K562 (cell line): Measurements from ENCODE around the gene ADGRA1. TPM values are rescaled to one million over a fixed set of nuclear protein-coding genes. Genes with fewer than 3 reads are reported as not detected.
A peak's percentile ranks its signal among the peaks of the same experiment; 100 is the strongest.

ENCODE experiments used
- ATAC-seq: fragments of 200-7000 bp; cut with Tn5 transposase; 3 replicates; pipeline ENCODE4 v1.9.1; 2020; ENCODE audit warnings: moderate library complexity
- BruUV-seq: library from RNA; stranded (reverse); fragments of 400-500 nt; replicated peaks from 2 replicates; lab custom pipeline; 2021; lab: Mats Ljungman, UMichigan
- CTCF ChIA-PET: fragments of 300-600 bp; formaldehyde crosslinking; extraction: SDS; loops from one replicate; lab custom pipeline; 2021; ENCODE audit warnings: low intra/inter-chr PET ratio; lab: Yijun Ruan, JAX
- POLR2A ChIA-PET: fragments of 300-600, 350-650 bp; sonication (Branson Sonifier 250); formaldehyde crosslinking; extraction: SDS; loops from one replicate; lab custom pipeline; 2021; ENCODE audit warnings: antibody characterized with exemption, inconsistent platforms; lab: Yijun Ruan, JAX
- DNase-seq, 4 experiments: peaks; one replicate each; pipeline versions ENCODE4 v3.0.0 to v3.0.0-alpha.2; 2011 to 2018; ENCODE audit warnings: low spot score in 3 of 4, mixed read lengths in 3 of 4; ENCODE audit errors: extremely low read depth in 1 of 4
- FAIRE-seq: peaks from 2 replicates; lab custom pipeline; 2011; peaks lifted over from hg19 to GRCh38; lab: Jason Lieb, UNC
- H2AFZ ChIP-seq: 2 replicates; pipeline ENCODE4 v1.6.0; 2011; ENCODE audit warnings: low read depth, low read length, control low read depth, inconsistent platforms
- H3K27ac ChIP-seq: fragments of 200-600 bp; 3 replicates; pipeline ENCODE4 v1.8.0; 2011; ENCODE audit warnings: low read depth, mild to moderate bottlenecking, control low read depth, inconsistent platforms, low read length, moderate library complexity, mixed read lengths; ENCODE audit errors: extremely low read depth
- H3K27me3 ChIP-seq, 2 experiments: fragments of 300-600 bp in 1 of 2; 2 replicates in 1 of 2; 3 replicates in 1 of 2; pipeline versions ENCODE4 v1.6.0 to v1.8.0; 2011; ENCODE audit warnings: inconsistent platforms in 2 of 2, low read length in 2 of 2, mild to moderate bottlenecking in 1 of 2, mixed read lengths in 1 of 2, moderate library complexity in 1 of 2; ENCODE audit not compliant: control insufficient read depth in 2 of 2, insufficient read depth in 2 of 2
- H3K36me3 ChIP-seq: fragments of 300-600 bp; 3 replicates; pipeline ENCODE4 v1.8.0; 2011; ENCODE audit warnings: mild to moderate bottlenecking, low read length, inconsistent platforms; ENCODE audit not compliant: control insufficient read depth, insufficient read depth
- H3K4me1 ChIP-seq, 2 experiments: fragments of 200-600 bp in 1 of 2; replicated peaks in 1 of 2; 2 replicates in 1 of 2; 3 replicates in 1 of 2; pipeline versions ENCODE4 v1.5.1 to v1.8.0; 2011; ENCODE audit warnings: inconsistent platforms in 2 of 2, low read length in 2 of 2, mild to moderate bottlenecking in 1 of 2, mixed read lengths in 1 of 2, moderate library complexity in 1 of 2; ENCODE audit not compliant: control insufficient read depth in 2 of 2, insufficient read depth in 2 of 2
- H3K4me2 ChIP-seq: 2 replicates; pipeline ENCODE4 v1.6.1; 2011; ENCODE audit warnings: low read length, control low read depth, inconsistent platforms, mixed read lengths; ENCODE audit not compliant: insufficient read depth
- H3K4me3 ChIP-seq: fragments of 200-600 bp; sonication (generic), shearing (Covaris generic); 2 replicates; pipeline ENCODE4 v1.5.1; 2016; ENCODE audit warnings: control low read depth, inconsistent platforms
- H3K79me2 ChIP-seq: fragments of 200-600 bp; 3 replicates; pipeline ENCODE4 v1.8.0; 2011; ENCODE audit warnings: low read length, inconsistent platforms; ENCODE audit not compliant: control insufficient read depth, insufficient read depth
- H3K9ac ChIP-seq, 2 experiments: 2 replicates each; pipeline versions ENCODE4 v1.6.0 to v1.6.1; 2011; ENCODE audit warnings: low read depth in 2 of 2, low read length in 2 of 2, control low read depth in 1 of 2, inconsistent platforms in 1 of 2, mild to moderate bottlenecking in 1 of 2, mixed read lengths in 1 of 2; ENCODE audit not compliant: insufficient read depth in 1 of 2
- H3K9me1 ChIP-seq: one replicate; pipeline ENCODE4 v1.6.0; 2011; ENCODE audit warnings: inconsistent platforms, mild to moderate bottlenecking, low read length, moderate library complexity; ENCODE audit not compliant: control insufficient read depth, insufficient read depth
- H3K9me3 ChIP-seq: replicated peaks from 2 replicates; pipeline ENCODE4 v1.5.1; 2011; ENCODE audit warnings: low read depth, low read length, inconsistent platforms; ENCODE audit not compliant: control insufficient read depth, insufficient read depth
- H4K20me1 ChIP-seq: replicated peaks from 2 replicates; pipeline ENCODE4 v1.6.1; 2011; ENCODE audit warnings: low read length, inconsistent platforms, mixed read lengths; ENCODE audit not compliant: control insufficient read depth, insufficient read depth
- GATAD2A ChIP-seq: fragments of 450-650 bp; IDR thresholded peaks from 2 replicates; pipeline ENCODE4 v1.6.1; 2017
- HEY1 ChIP-seq: fragments of 250-450 bp; sonication (Bioruptor Pico); IDR thresholded peaks from 2 replicates; pipeline ENCODE4 v1.5.0; 2020; ENCODE audit warnings: mild to moderate bottlenecking, moderate library complexity, borderline replicate concordance
- MTA1 ChIP-seq: fragments of 450-650 bp; IDR thresholded peaks from 2 replicates; pipeline ENCODE4 v1.6.1; 2017; ENCODE audit warnings: borderline replicate concordance
- NFIX ChIP-seq: fragments of 250-450 bp; sonication (Bioruptor Pico); IDR thresholded peaks from 2 replicates; pipeline ENCODE4 v1.4.0; 2020; ENCODE audit warnings: low read depth, mild to moderate bottlenecking, moderate library complexity
- SRSF3 ChIP-seq: fragments of 200-400 bp; formaldehyde crosslinking; IDR thresholded peaks from 2 replicates; pipeline ENCODE4 v1.6.1; 2016; ENCODE audit warnings: mild to moderate bottlenecking, low read length, moderate library complexity; ENCODE audit not compliant: insufficient read depth
- TEAD2 ChIP-seq: fragments of 450-650 bp; IDR thresholded peaks from 2 replicates; pipeline ENCODE4 v1.6.1; 2016; ENCODE audit warnings: missing genetic modification characterization, control low read depth, missing compliant biosample characterization
- ZFP30 ChIP-seq: fragments of 250-450 bp; sonication (Bioruptor Pico); IDR thresholded peaks from 2 replicates; pipeline ENCODE4 v1.8.0; 2022; ENCODE audit warnings: moderate library complexity, mild to moderate bottlenecking, inconsistent platforms, borderline replicate concordance
- ZNF263 ChIP-seq: sonication (generic); formaldehyde crosslinking; IDR thresholded peaks from 2 replicates; pipeline ENCODE4 v1.8.0; 2022; ENCODE audit warnings: mild to moderate bottlenecking, missing genetic modification reagents, borderline replicate concordance
- ZNF644 ChIP-seq: fragments of 200-800 bp; sonication (Bioruptor generic); IDR thresholded peaks from 2 replicates; pipeline ENCODE4 v1.6.1; 2016; ENCODE audit warnings: low read depth, missing genetic modification characterization, missing compliant biosample characterization
- WGBS: fragments of 100-300 bp; shearing (Covaris generic); methylation state at CpG from one replicate; pipeline ENCODE4 v1.1.6; 2016; ENCODE audit warnings: low coverage, mixed read lengths; ENCODE audit not compliant: insufficient coverage; ENCODE audit errors: missing lambda C conversion rate; 5-methylcytosine and 5-hydroxymethylcytosine counted together
- in situ Hi-C: fragments of 300-500 bp; cut with MboI; formaldehyde crosslinking; loops from 4 replicates; pipeline ENCODE4 v1.15.0; 2018; ENCODE audit warnings: inconsistent platforms, mixed read lengths
- intact Hi-C: fragments of 100-400 bp; cut with micrococcal nuclease; formaldehyde crosslinking; loops from 2 replicates; pipeline ENCODE4 v1.14.2; 2022
- polyA plus RNA-seq, 8 experiments: library from polyadenylated mRNA; depleted of rRNA in 4 of 8; stranded (reverse) in 5 of 8; unstranded in 3 of 8; fragments of >200 nt; fragmentation: Nextera tagmentation in 2 of 8; fragmentation: Illumina TruSeq in 1 of 8; extraction: Ambion mirVana in 2 of 8; extraction: Trizol in 1 of 8; gene quantifications; 2 replicates each; pipeline versions ENCODE4 v1.2.1 to v1.2.3, GENCODE V29; 2011 to 2014; ENCODE audit warnings: inconsistent platforms in 1 of 8, missing spikeins in 1 of 8
- total RNA-seq, 7 experiments: library from RNA; depleted of rRNA in 6 of 7; stranded (reverse); fragments of >200 nt in 6 of 7; fragmentation: Illumina TruSeq in 2 of 7; extraction: Trizol in 2 of 7; gene quantifications; 2 replicates each; pipeline versions ENCODE4 v1.2.1 to v1.2.3, GENCODE V29; 2011 to 2021; ENCODE audit warnings: low replicate concordance in 1 of 7
- TF ChIP-seq, protein P1 (sequence below): sonication (generic); formaldehyde crosslinking; IDR thresholded peaks from 2 replicates; pipeline ENCODE4 v1.8.0; 2023; ENCODE audit warnings: missing genetic modification reagents, mild to moderate bottlenecking, borderline replicate concordance
- TF ChIP-seq, protein P2 (sequence below): sonication (generic); formaldehyde crosslinking; IDR thresholded peaks from 2 replicates; pipeline ENCODE4 v1.9.0; 2022; ENCODE audit warnings: mild to moderate bottlenecking, missing genetic modification reagents

Gene ADGRA1
- total and polyA plus RNA-seq, 9 of the 15 experiments (the other 6 are each of a cell fraction or from before 2014, with no cell fraction given): not detected

DNA sequence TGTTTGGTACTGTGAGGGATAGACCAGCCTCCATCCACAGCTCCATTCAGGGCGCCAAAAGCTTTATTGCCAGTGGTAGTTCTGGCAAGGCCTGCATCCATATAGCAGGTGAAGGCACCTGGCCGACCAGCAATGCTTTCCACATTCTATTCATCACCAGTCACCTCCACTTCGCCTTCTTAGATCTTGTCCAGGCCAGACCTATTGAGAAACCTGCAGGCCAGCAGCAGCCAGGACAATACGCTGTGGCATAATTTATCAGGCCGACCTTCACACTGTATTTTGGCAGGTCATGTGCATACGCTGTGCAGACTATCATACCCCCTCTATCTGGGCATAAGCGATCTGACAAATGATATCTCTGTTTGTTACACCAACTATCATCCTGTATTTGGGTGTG lies 57.0 kb downstream of the ADGRA1 start:
- ATAC-seq (no peak), FAIRE-seq (no peak), DNase-seq (no peak)
- Histone ChIP-seq H3K79me2 (no peaks in the 10 kb centered on the region), H3K27ac (no peak overlapping the region), H4K20me1 (no peaks in the 10 kb centered on the region), H3K4me3 (no peak overlapping the region), H3K9me3 (no peaks in the 10 kb centered on the region), H3K9me1 (no peaks in the 10 kb centered on the region), H3K36me3 (no peaks in the 10 kb centered on the region), H3K27me3 (peaks cover 0 to 16% of the 10 kb centered on the region in 2 experiments; a peak in 2 of 5 replicates), H3K9ac (no peak overlapping the region), H2AFZ (no peak overlapping the region), H3K4me1 (peaks cover 10 to 26% of the 10 kb centered on the region in 2 experiments; a peak in 4 of 5 replicates), H3K4me2 (0 out of 2 replicates have a peak overlapping the region, but pooled peaks have one; percentile 18)
- in situ Hi-C loops (loop anchor here (5.0 kb wide), 2 partner anchors 103 to 163 kb away; partner anchors contain the start of genes TUBGCP2 and ZNF511), intact Hi-C loops (loop anchor here (1.0 to 5.0 kb wide), 2 partner anchors 103 to 161 kb away; no protein-coding TSS in a partner anchor)
- BruUV-seq: no TSS peak
- CTCF ChIA-PET: no interaction called here
- 54% methylated on average over 6 of the region's 7 CpGs for WGBS
- TF ChIP-seq ZNF644 (no peak), ZFP30 (CRISPR knock-in tag) (no peak), ZNF263 (CRISPR knock-in tag) (no peak), HEY1 (CRISPR knock-in tag) (no peak), SRSF3 (no peak), TEAD2 (tag) (no peak), GATAD2A (no peak), MTA1 (no peak), NFIX (CRISPR knock-in tag) (no peak)
- TF ChIP-seq, protein P1, sequence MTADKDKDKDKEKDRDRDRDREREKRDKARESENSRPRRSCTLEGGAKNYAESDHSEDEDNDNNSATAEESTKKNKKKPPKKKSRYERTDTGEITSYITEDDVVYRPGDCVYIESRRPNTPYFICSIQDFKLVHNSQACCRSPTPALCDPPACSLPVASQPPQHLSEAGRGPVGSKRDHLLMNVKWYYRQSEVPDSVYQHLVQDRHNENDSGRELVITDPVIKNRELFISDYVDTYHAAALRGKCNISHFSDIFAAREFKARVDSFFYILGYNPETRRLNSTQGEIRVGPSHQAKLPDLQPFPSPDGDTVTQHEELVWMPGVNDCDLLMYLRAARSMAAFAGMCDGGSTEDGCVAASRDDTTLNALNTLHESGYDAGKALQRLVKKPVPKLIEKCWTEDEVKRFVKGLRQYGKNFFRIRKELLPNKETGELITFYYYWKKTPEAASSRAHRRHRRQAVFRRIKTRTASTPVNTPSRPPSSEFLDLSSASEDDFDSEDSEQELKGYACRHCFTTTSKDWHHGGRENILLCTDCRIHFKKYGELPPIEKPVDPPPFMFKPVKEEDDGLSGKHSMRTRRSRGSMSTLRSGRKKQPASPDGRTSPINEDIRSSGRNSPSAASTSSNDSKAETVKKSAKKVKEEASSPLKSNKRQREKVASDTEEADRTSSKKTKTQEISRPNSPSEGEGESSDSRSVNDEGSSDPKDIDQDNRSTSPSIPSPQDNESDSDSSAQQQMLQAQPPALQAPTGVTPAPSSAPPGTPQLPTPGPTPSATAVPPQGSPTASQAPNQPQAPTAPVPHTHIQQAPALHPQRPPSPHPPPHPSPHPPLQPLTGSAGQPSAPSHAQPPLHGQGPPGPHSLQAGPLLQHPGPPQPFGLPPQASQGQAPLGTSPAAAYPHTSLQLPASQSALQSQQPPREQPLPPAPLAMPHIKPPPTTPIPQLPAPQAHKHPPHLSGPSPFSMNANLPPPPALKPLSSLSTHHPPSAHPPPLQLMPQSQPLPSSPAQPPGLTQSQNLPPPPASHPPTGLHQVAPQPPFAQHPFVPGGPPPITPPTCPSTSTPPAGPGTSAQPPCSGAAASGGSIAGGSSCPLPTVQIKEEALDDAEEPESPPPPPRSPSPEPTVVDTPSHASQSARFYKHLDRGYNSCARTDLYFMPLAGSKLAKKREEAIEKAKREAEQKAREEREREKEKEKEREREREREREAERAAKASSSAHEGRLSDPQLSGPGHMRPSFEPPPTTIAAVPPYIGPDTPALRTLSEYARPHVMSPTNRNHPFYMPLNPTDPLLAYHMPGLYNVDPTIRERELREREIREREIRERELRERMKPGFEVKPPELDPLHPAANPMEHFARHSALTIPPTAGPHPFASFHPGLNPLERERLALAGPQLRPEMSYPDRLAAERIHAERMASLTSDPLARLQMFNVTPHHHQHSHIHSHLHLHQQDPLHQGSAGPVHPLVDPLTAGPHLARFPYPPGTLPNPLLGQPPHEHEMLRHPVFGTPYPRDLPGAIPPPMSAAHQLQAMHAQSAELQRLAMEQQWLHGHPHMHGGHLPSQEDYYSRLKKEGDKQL (CRISPR knock-in tag): no peak
- TF ChIP-seq, protein P2, sequence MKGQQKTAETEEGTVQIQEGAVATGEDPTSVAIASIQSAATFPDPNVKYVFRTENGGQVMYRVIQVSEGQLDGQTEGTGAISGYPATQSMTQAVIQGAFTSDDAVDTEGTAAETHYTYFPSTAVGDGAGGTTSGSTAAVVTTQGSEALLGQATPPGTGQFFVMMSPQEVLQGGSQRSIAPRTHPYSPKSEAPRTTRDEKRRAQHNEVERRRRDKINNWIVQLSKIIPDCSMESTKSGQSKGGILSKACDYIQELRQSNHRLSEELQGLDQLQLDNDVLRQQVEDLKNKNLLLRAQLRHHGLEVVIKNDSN: no peak
- POLR2A ChIA-PET: no interaction called here
